T-helper 17 cell (primary cell): ENCODE data around the gene KCTD14. TPM values are rescaled to one million over a fixed set of nuclear protein-coding genes. Genes with fewer than 3 reads are reported as not detected.

Experiments
- ATAC-seq: fragments of 150-1000 bp; cut with Tn5 transposase; 2 replicates; pipeline ENCODE4 v1.10.0; 2021; ENCODE audit warnings: mild to moderate bottlenecking, moderate library complexity
- DNase-seq, 3 donors: peaks; one replicate each; pipeline versions ENCODE4 v3.0.0 to v3.0.0-alpha.2; 2020 to 2021
- H3K9me3 ChIP-seq: one replicate; pipeline ENCODE4 v1.7.0; 2013; ENCODE audit warnings: low read length, mild to moderate bottlenecking; ENCODE audit not compliant: control insufficient read depth, poor library complexity, severe bottlenecking
- H3K27ac Mint-ChIP-seq: one replicate; pipeline ENCODE4 v1.8.0; 2022; ENCODE audit warnings: mild to moderate bottlenecking, moderate library complexity, mixed read lengths
- H3K27me3 Mint-ChIP-seq: one replicate; pipeline ENCODE4 v1.8.0; 2022; ENCODE audit warnings: mixed read lengths
- H3K36me3 Mint-ChIP-seq: one replicate; pipeline ENCODE4 v1.8.0; 2022; ENCODE audit warnings: low read depth, mixed read lengths
- H3K4me1 Mint-ChIP-seq: one replicate; pipeline ENCODE4 v1.8.0; 2022; ENCODE audit warnings: mild to moderate bottlenecking, mixed read lengths
- H3K4me3 Mint-ChIP-seq: one replicate; pipeline ENCODE4 v1.8.0; 2022; ENCODE audit warnings: mild to moderate bottlenecking, moderate library complexity, mixed read lengths
- total RNA-seq, 4 donors: library from RNA in 2 of 4; stranded (reverse) in 2 of 4; gene quantifications; one replicate each; pipeline ENCODE4 v1.2.3 and lab custom pipeline; 2022 to 2026

Gene KCTD14
- total RNA-seq, 2 donors from 2014 or later, result 0.17 to 0.52 TPM

DNA sequence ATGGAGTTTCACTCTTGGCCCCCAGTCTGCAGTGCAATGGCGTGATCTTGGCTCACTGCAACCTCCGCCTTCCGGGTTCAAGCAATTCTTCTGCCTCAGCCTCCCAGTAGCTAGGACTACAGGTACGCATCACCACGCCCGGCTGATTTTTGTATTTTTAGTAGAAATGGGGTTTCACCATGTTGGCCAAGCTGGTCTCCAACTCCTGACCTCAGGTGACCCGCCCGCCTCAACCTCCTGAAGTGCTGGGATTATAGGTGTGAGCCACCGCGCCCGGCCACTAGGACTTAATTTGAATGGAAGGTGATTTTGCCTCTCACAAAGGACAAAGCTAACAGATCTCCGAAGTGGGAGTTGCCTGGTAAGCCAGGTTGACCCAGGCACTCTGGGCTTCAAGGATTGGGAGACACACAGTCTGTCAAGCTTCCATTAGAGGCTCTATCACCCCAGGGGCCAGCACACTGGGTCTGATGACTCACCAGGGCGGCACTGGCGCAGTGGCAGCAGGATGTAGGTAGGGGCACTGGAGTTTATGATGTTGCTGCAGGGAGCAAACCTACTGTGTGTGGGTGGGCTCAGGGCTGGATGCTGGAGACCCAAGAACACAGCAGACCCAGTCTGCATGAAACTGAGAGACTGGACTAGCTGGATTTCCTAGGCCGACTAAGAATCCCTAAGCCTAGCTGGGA, 17.8 kb upstream of the KCTD14 start:
- H3K4me3 Mint-ChIP-seq, result no peak overlapping the region
- no peak for DNase-seq

DNA sequence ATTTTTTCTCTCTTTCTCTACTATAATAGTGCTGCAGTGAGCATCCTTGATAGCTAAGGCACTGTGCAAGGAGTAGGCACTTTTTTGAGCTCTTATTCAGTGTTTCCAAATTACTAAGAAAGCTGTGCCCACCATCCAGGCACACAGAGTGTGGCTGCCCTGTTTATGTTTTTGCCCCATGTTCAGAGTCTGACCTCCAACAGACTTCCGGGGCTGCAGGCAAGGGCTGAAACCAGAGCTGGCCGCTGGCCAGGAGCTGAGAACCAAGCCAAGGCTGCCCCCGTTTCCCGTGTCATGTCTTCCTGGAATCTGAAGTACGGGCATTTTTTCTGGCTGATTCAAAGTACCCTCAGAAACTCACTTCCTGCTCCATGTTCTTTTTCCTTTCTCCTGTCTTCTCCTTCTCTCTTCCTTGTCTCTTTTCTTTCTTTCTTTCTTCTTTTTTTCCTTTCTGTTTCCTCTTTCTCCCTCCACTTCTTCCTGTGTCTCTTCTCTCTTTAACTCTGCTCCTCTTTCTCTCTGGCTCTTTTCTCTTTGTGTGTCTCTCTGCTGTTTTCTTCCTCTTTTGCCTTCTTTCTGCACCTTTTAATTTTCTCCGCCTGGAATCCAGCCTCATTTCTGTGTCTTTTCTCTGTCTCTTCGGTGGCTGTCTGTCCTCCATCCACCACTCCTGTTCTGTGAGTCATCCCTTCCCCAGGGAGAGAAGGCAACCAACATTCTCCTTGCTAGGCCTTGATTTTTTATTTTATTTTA, 17.0 kb upstream of the KCTD14 start:
- peak overlapping the region; percentile 72 for H3K27ac Mint-ChIP-seq
- peaks cover 11% of the 10 kb centered on the region for H3K27me3 Mint-ChIP-seq
- ATAC-seq (no peak), DNase-seq (no peak)
- peak overlapping the region; percentile 4 for H3K4me3 Mint-ChIP-seq
- no peaks in the 10 kb centered on the region for H3K36me3 Mint-ChIP-seq
- H3K4me1 Mint-ChIP-seq, result peaks cover 13% of the 10 kb centered on the region
- H3K9me3 ChIP-seq, result no peaks in the 10 kb centered on the region

More for the DNA sequence above, 17.8 kb upstream of the KCTD14 start:
- Mint-ChIP-seq H3K27me3 (peaks cover 10% of the 10 kb centered on the region), H3K36me3 (no peaks in the 10 kb centered on the region), H3K4me1 (peaks cover 16% of the 10 kb centered on the region), H3K27ac (peak overlapping the region; percentile 72)
- no peaks in the 10 kb centered on the region for H3K9me3 ChIP-seq
- no peak for ATAC-seq

DNA sequence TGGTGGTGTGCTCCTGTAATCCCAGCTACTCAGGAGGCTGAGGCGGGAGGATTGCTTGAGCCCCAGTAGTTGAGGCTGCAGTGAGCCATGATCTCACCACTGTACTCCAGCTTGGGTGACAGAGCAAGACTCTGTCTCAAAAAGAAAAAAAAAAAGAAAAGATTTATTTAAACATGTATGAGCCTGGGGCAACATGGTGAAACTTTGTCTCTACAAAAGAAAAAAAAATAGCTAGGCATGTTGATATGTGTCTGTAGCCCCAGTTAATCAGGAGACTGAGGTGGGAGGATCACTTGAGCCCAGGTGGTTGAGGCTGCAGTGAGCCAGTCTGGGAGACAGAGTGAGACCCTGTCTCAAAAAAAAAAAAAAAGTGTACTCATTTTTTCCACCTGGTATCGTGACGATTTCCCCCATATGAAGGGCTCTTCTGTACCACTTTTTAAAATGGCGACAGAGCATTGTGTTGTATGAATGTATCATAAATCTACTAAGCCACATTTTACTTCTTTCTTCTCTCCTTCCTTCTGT, 16.4 kb upstream of the KCTD14 start:
- Mint-ChIP-seq H3K27me3 (peaks cover 17% of the 10 kb centered on the region), H3K27ac (peak overlapping the region; percentile 72), H3K4me1 (peaks cover 12% of the 10 kb centered on the region), H3K36me3 (peaks cover under 1% of the 10 kb centered on the region), H3K4me3 (peak overlapping the region; percentile 4)
- DNase-seq (no peak), ATAC-seq (no peak)
- no peaks in the 10 kb centered on the region for H3K9me3 ChIP-seq

DNA sequence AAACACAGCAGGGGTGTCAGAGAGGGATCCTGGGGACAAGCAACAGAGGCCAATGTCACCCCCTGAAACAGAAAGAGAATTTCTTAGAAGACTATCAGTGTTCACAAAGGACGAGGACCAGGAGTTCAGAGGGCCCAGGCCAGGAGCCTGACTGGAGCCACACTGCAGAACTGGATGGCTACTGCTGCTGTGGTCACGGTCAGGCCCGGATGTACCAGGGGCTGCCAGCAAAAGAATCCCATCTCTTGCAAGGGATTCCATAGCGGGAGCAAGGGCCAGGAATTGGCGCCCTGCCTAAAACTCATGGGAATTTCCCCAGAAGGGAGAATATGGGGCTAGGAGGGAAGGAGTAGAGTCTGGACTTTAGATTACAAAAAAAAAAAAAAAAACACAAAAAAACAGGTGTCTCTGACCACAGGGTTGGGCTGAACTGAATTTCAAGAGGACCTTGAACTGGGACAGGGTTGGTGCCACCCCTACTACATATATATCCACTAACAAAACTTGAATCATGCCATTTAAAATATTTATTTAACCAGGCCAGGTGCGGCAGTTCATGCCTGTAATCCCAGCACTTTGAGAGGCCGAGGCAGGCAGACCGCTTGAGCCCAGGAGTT, 15.7 kb upstream of the KCTD14 start:
- H3K27me3 Mint-ChIP-seq, result peaks cover 17% of the 10 kb centered on the region
- ATAC-seq (no peak), DNase-seq (no peak)
- peaks cover 11% of the 10 kb centered on the region for H3K4me1 Mint-ChIP-seq
- no peak overlapping the region for H3K4me3 Mint-ChIP-seq
- H3K27ac Mint-ChIP-seq, result peak overlapping the region; percentile 72
- H3K9me3 ChIP-seq, result no peaks in the 10 kb centered on the region
- peaks cover 2% of the 10 kb centered on the region for H3K36me3 Mint-ChIP-seq

DNA sequence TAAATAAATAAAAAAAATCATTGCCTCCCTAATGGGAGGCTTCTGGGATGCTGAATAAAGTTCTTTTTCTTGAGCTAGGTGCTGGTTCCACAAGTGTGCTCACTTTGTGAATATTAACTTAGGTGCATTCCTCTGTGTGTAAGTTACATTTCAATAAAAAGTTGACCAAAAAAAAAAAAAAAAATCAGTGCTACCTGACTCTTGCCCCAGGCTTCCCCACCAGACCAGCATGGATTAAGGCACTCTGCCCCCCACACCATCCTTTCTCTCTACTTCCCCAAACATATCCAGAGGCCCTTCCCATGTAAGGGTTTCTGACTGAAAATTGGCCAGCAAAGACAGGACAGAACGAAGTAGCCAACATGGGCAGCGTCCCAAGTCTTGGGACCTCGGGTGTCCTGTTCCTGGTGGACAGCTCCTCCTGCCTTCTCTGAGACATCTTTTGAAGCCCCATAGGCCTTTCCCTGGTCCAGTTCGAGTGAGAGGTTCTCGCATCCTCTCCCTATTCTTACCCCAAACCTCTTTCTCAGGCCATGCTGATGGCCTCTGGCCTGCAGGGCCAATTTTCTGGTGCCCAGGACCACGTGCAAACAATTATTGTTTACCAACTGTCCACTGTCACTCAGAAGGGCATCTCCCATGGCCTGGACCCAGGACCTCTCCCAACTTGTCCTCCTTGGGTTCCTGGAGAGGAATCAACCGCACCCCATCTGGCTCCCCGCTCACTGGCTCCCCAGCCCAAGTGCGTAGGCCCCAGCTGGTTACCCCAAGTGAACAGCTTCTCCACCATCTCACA, 14.9 kb upstream of the KCTD14 start:
- H3K27ac Mint-ChIP-seq, result peak overlapping the region; percentile 72
- ATAC-seq, result no peak
- H3K9me3 ChIP-seq, result no peaks in the 10 kb centered on the region

DNA sequence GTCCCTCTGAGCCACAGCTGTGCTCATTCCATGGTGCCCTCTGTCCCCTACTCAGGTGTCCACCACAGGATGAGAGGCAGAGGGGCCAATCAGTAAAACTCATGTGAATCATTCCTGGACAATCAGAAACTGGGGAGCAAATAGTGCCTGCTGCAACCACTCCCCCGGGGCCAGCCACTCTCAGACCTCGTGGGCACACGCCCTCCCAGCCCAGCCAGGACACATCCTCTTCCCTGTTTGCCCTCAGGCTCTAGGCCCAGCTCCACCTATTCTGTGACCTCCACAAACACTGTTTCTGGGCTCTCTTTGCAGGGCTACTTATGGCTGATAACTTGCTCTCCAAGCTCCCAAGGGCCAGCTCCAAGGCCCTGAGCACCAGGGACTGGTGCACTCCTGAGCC, 14.0 kb upstream of the KCTD14 start:
- Mint-ChIP-seq H3K4me1 (peaks cover 11% of the 10 kb centered on the region), H3K4me3 (no peak overlapping the region), H3K27ac (no peak overlapping the region), H3K27me3 (peaks cover 21% of the 10 kb centered on the region), H3K36me3 (peaks cover 2% of the 10 kb centered on the region)
- ATAC-seq (no peak), DNase-seq (no peak)
- no peaks in the 10 kb centered on the region for H3K9me3 ChIP-seq

More for the DNA sequence above, 14.9 kb upstream of the KCTD14 start:
- H3K36me3 Mint-ChIP-seq, result peaks cover 2% of the 10 kb centered on the region
- H3K4me1 Mint-ChIP-seq, result peaks cover 11% of the 10 kb centered on the region
- H3K27me3 Mint-ChIP-seq, result peaks cover 19% of the 10 kb centered on the region
- no peak for DNase-seq
- no peak overlapping the region for H3K4me3 Mint-ChIP-seq

DNA sequence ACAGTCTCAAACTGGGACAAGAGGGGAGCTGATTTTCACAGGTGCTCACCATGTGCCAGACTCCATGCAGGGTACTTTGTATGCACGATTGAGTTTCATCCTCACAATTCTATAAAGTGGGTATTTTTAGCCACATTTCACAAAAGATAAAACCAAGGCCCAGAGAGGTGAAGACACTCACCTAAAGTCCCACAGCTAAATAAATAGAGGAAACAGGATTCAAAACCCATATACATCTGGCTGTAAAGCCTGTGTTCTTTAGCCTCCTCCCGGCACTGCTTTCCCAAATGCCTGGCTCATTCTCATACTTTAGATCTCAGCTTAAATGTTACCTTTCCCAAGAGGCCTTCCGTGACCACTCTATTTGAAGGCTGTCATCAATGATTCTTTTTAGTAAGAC, 13.2 kb upstream of the KCTD14 start:
- DNase-seq (no peak), ATAC-seq (no peak)
- peaks cover 16% of the 10 kb centered on the region for H3K27me3 Mint-ChIP-seq
- no peak overlapping the region for H3K27ac Mint-ChIP-seq
- peaks cover 10% of the 10 kb centered on the region for H3K4me1 Mint-ChIP-seq
- no peak overlapping the region for H3K4me3 Mint-ChIP-seq
- no peaks in the 10 kb centered on the region for H3K9me3 ChIP-seq
- H3K36me3 Mint-ChIP-seq, result peaks cover 2% of the 10 kb centered on the region

DNA sequence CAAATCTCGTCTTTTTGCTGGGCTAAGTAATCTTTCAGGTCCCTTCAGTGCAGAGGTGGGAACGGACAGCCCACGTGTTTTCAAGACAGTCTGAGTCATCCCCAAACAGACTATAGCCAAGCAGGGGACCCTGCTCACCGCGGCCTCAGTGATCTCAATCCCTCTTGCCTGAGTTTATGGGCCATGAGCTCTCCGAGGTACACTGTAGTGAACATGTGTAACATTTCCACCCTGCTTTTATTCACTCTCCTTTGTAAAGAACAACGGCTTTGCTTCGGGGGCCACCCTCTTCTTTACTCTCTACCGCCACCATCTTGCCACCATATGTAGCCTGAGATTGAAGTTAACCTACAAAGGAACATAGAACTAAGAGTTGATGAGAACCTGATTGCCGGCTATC, 11.5 kb upstream of the KCTD14 start:
- H3K27ac Mint-ChIP-seq, result no peak overlapping the region
- no peak for ATAC-seq

DNA sequence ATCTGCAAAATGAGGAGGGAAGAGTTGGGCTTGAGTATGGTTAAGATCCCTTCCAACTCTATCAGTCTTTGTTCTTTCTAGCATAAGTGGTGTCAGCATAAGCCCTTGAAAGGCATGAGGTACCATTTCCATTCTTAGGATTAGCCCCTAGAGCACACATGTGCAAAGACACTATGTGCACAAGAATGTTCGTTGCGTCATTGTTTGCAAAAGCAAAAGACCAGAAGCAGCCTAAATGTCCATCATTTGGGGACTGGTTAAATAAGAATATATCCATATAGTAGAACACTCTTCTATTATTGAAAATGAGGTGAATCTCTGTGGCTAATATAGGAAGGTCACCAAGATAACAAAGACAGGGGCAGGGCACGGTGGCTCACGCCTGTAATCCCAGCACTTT, 10.0 kb upstream of the KCTD14 start:
- DNase-seq (no peak), ATAC-seq (no peak)
- Mint-ChIP-seq H3K4me1 (no peaks in the 10 kb centered on the region), H3K27ac (no peak overlapping the region), H3K27me3 (peaks cover 16% of the 10 kb centered on the region), H3K4me3 (no peak overlapping the region), H3K36me3 (peaks cover 2% of the 10 kb centered on the region)
- H3K9me3 ChIP-seq, result no peaks in the 10 kb centered on the region

More for the DNA sequence above, 11.5 kb upstream of the KCTD14 start:
- DNase-seq, result no peak
- Mint-ChIP-seq H3K4me1 (peaks cover 1% of the 10 kb centered on the region), H3K4me3 (no peak overlapping the region), H3K36me3 (peaks cover 2% of the 10 kb centered on the region), H3K27me3 (peaks cover 16% of the 10 kb centered on the region)
- H3K9me3 ChIP-seq, result no peaks in the 10 kb centered on the region

DNA sequence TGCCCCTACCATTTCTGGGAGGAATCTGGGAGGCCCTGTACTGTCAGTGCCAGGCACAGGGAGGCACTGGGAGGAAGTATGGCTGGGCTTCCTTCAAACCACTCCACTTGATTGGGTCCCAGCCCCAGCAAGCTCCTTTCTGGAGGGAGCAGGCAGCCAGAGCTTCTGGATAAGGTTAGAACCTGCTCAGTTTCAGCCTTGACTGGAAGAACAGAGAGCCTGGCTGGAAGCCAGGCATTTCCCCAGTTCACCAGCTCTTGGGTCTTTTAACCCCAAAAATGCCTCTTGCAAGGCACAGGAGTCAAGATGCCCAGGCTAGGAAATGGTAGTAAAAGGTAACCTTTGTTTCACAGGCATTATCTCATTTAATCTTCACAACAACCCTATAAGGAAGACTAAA, 9.0 kb upstream of the KCTD14 start:
- Mint-ChIP-seq H3K27ac (no peak overlapping the region), H3K4me1 (no peaks in the 10 kb centered on the region), H3K4me3 (no peak overlapping the region), H3K27me3 (peaks cover 16% of the 10 kb centered on the region), H3K36me3 (peaks cover 2% of the 10 kb centered on the region)
- DNase-seq, result no peak
- ATAC-seq, result no peak
- H3K9me3 ChIP-seq, result no peaks in the 10 kb centered on the region

DNA sequence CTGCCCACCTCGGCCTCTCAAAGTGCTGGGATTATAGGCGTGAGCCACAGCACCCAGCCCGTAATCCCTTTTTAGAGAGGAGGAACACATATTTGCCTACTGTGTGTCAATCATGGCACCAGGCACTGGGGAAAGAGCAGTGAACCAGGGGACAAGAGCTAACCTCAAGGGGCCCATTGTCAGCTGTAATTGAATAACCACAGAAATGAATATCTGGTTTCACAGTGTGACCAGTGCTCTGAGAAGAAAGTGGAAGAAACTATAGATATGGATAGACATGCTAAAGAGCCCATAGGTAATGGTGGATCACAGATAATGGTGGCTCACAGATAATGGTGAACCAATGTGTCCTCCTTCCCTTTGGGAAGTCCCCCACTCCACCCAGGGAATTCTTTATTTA, 8.6 kb upstream of the KCTD14 start:
- no peak overlapping the region for H3K4me3 Mint-ChIP-seq
- peaks cover 2% of the 10 kb centered on the region for H3K36me3 Mint-ChIP-seq

DNA sequence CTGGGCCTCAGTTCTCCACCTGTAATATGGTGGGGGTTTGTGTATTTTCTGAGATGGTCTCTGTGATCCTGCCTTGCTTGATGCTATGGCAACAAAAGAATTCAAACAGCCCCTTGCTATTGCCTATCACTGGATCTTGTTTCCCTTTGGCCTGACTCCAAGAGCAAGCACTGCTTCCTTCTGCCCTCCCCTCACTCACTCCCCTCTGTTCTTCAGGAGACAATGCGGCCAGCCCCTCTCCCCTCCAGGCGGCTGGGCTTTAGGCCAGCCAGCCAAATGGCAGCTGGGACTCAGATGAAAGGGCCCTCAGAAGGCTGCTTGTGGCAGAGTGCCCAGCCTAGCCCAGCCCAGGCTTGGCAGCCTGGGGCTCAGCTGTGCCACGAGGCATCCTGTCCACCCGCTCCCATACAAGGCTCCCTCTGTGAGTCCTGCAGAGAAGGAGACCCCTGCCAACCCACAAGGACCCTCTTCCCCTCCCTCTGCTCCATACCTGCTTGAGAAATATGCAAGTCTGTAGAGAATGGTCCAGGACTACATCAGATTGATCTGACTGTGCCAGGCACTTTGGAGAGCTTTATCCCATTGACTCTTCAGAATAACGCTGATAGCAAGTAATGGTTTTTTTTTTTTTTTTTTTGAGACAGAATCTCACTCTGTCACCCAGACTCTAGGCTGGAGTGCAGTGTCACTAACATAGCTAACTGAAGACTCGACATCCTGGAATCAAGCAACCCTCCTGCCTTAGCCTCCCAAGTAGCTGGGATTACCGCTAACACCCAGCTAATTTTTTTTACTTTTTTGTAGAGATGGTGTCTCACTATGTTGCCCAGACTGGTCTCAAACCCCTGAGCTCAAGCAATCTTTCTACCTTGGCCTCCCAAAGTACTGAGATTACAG, 7.6 kb upstream of the KCTD14 start:
- peaks cover 16% of the 10 kb centered on the region for H3K27me3 Mint-ChIP-seq
- H3K27ac Mint-ChIP-seq, result no peak overlapping the region
- no peaks in the 10 kb centered on the region for H3K9me3 ChIP-seq
- no peak overlapping the region for H3K4me3 Mint-ChIP-seq
- DNase-seq, result no peak
- H3K36me3 Mint-ChIP-seq, result peaks cover 2% of the 10 kb centered on the region
- no peaks in the 10 kb centered on the region for H3K4me1 Mint-ChIP-seq
- no peak for ATAC-seq

More for the DNA sequence above, 8.6 kb upstream of the KCTD14 start:
- no peaks in the 10 kb centered on the region for H3K9me3 ChIP-seq
- Mint-ChIP-seq H3K4me1 (no peaks in the 10 kb centered on the region), H3K27ac (no peak overlapping the region), H3K27me3 (peaks cover 16% of the 10 kb centered on the region)
- DNase-seq, result no peak
- no peak for ATAC-seq
